SW 1271 (cell line): ENCODE results near the gene HECW1.
"Not testable (repeated sequence)": the region's sequence is repeated elsewhere in the genome, so short reads cannot be mapped to it uniquely, and the experiment has no call there.

Experiments used
- DNase-seq, 2 experiments: peaks; one replicate each; lab custom pipeline; 2025; lab: John Stamatoyannopoulos, UW

The HECW1 gene

GRCh38 chr7:43307522-43307921 is 195.1 kb downstream of the HECW1 start:
- no peak for DNase-seq

GRCh38 chr7:43308913-43309705 is 196.7 kb downstream of the HECW1 start:
- no peak for DNase-seq

- no peak for DNase-seq
These were observed 197.2 kb downstream of the HECW1 start for GRCh38 chr7:43309706-43310022.

- no peak for DNase-seq
These were observed 198.6 kb downstream of the HECW1 start for GRCh38 chr7:43311052-43311451.

GRCh38 chr7:43311694-43312093 is 199.2 kb downstream of the HECW1 start:
- no peak for DNase-seq

GRCh38 chr7:43313628-43314378 is 201.4 kb downstream of the HECW1 start:
- no peak for DNase-seq

- DNase-seq: no peak
These were observed 202.1 kb downstream of the HECW1 start for GRCh38 chr7:43314379-43315158.

- DNase-seq: no peak
These were observed 204.6 kb downstream of the HECW1 start for GRCh38 chr7:43317075-43317474.

GRCh38 chr7:43318188-43318770 is 205.8 kb downstream of the HECW1 start:
- no peak for DNase-seq

GRCh38 chr7:43325595-43325994 is 213.1 kb downstream of the HECW1 start:
- DNase-seq: no peak

GRCh38 chr7:43328336-43328735 is 215.9 kb downstream of the HECW1 start:
- no peak for DNase-seq

GRCh38 chr7:43328785-43329380 is 216.4 kb downstream of the HECW1 start:
- DNase-seq: no peak

- no peak for DNase-seq
These were observed 219.8 kb downstream of the HECW1 start for GRCh38 chr7:43332193-43332796.

- no peak for DNase-seq
These were observed 224.7 kb downstream of the HECW1 start for GRCh38 chr7:43337191-43337590.

- DNase-seq: no peak
These were observed 225.4 kb downstream of the HECW1 start for GRCh38 chr7:43337811-43338210.

GRCh38 chr7:43341132-43341531 is 228.7 kb downstream of the HECW1 start:
- no peak for DNase-seq

GRCh38 chr7:43343417-43343816 is 231.0 kb downstream of the HECW1 start:
- not testable (repeated sequence) for DNase-seq

- not testable (repeated sequence) for DNase-seq
These were observed 233.2 kb downstream of the HECW1 start for GRCh38 chr7:43345696-43346095.

GRCh38 chr7:43351683-43352082 is 239.2 kb downstream of the HECW1 start:
- DNase-seq: no peak

- no peak for DNase-seq
These were observed 241.5 kb downstream of the HECW1 start for GRCh38 chr7:43353902-43354301.

- DNase-seq: no peak
These were observed 250.2 kb downstream of the HECW1 start for GRCh38 chr7:43362652-43363034.
